Sigmoid colon (tissue), 7 donors: ENCODE results near the gene TMEM43. TPM values are rescaled to one million over a fixed set of nuclear protein-coding genes. Genes with fewer than 3 reads are reported as not detected.

Source experiments
- DNase-seq: peaks from one replicate; pipeline ENCODE4 v3.0.0-alpha.2; 2019
- H3K27ac ChIP-seq, 4 donors: fragments of 200-600 bp; sonication (generic); one replicate each; pipeline ENCODE4 v1.5.1; 2016 to 2019; ENCODE audit warnings: mild to moderate bottlenecking in 1 of 4
- H3K27me3 ChIP-seq, 3 donors: fragments of 200-600 bp; sonication (generic); one replicate each; pipeline ENCODE4 v1.5.1; 2019; ENCODE audit warnings: mild to moderate bottlenecking in 1 of 3
- H3K36me3 ChIP-seq, 4 donors: fragments of 200-600 bp; sonication (generic); one replicate each; pipeline ENCODE4 v1.5.1; 2016 to 2019
- H3K4me1 ChIP-seq, 4 donors: fragments of 200-600 bp; sonication (generic); one replicate each; pipeline ENCODE4 v1.5.1; 2017 to 2019
- H3K4me3 ChIP-seq, 4 donors: fragments of 200-600 bp; sonication (generic); one replicate each; pipeline ENCODE4 v1.5.1; 2017 to 2019; ENCODE audit warnings: mild to moderate bottlenecking in 2 of 4, moderate library complexity in 1 of 4
- H3K9me3 ChIP-seq, 4 donors: fragments of 200-600 bp in 3 of 4; sonication (generic) in 3 of 4; one replicate each; pipeline versions ENCODE4 v1.5.1 to v1.6.1; 2013 to 2019
- EP300 ChIP-seq, 4 donors: sonication (generic); formaldehyde crosslinking; IDR thresholded peaks; one replicate each; pipeline ENCODE4 v1.6.1; 2017; ENCODE audit warnings: antibody characterized with exemption in 4 of 4
- POLR2A ChIP-seq, 2 donors: fragments of 450-650 bp; IDR thresholded peaks; one replicate each; pipeline ENCODE4 v1.6.1; 2016; ENCODE audit warnings: antibody characterized with exemption in 2 of 2, mild to moderate bottlenecking in 2 of 2, moderate library complexity in 2 of 2
- POLR2AphosphoS5 ChIP-seq, 4 donors: sonication (generic); formaldehyde crosslinking; IDR thresholded peaks; one replicate each; pipeline ENCODE4 v1.6.1; 2017; ENCODE audit warnings: antibody characterized with exemption in 4 of 4
- WGBS, 2 donors: extraction: QIAGEN DNeasy Blood & Tissue Kit; methylation state at CpG; one replicate each; pipeline ENCODE4 v1.1.7; 2013; 5-methylcytosine and 5-hydroxymethylcytosine counted together
- intact Hi-C: fragments of 100-400 bp; cut with DNase I; formaldehyde crosslinking; loops from one replicate; pipeline ENCODE4 v1.15.1; 2023
- polyA plus RNA-seq, 3 donors: library from polyadenylated mRNA; stranded (reverse); fragments of 200-250 nt; gene quantifications; one replicate each; pipeline ENCODE4 v1.2.3, GENCODE V29; 2013
- total RNA-seq, 4 donors: library from RNA; depleted of rRNA; stranded (reverse); fragments of >200 nt; gene quantifications; one replicate each; pipeline ENCODE4 v1.1.0, GENCODE V29; 2016
- TF ChIP-seq, protein P1 (sequence below), 4 experiments: fragments of 450-650 bp in 3 of 4; fragments of 200-600 bp in 1 of 4; IDR thresholded peaks; one replicate each; pipeline ENCODE4 v1.5.1; 2016 to 2019; ENCODE audit warnings: antibody characterized with exemption in 4 of 4, mild to moderate bottlenecking in 3 of 4, moderate library complexity in 2 of 4
- donor health status: healthy with polysubstance abuse.
- donor health status: Bipolar disorder and iron deficiency.
- donor health status: healthy.

TMEM43 gene
- total and polyA plus RNA-seq, 7 donors, result 6.0 to 88.3 (median 68.0) TPM

DNA sequence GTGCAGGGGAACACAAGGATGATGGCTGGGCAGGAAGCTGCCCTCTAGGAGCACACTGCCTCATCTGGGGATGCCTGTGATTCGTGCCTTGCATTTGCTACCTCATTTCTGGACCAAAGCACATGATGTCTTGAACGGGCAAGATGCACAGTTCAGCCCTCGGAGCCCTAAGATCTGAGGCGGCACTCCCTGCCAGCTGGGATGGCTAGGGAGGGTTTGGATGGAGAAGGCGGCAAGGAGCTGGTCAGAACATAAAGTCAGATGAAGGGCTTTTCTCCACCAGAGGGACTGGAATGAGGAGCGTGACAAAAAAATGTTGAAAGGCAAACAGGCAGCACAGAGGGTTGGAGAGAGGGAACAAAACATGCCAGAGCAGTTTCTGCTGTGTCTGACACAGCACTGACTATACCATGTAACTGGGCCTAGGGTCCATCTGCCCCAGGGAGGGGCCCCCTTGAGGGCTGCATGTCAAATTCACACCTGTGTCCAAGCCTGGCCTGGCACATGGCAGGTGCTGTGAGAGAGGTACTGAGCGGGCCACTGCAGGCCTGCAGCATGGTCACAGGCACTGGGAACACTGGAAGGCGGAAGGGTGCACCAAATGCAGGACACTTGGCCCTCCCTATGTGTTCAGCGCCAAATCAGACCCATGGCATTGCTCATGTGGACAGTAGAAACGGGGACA is 21.7 kb downstream of the TMEM43 start:
- Histone ChIP-seq H3K27ac (peak overlapping the region; percentile 81 to 92 (median 84)), H3K4me3 (no peak overlapping the region), H3K27me3 (no peaks in the 10 kb centered on the region), H3K36me3 (peaks cover 2 to 70% (median 18%) of the 10 kb centered on the region in 4 donors), H3K4me1 (peaks cover 0 to 47% (median 41%) of the 10 kb centered on the region in 4 donors), H3K9me3 (no peaks in the 10 kb centered on the region)
- TF ChIP-seq POLR2A (IDR thresholded peaks at IDR 0.05), result no peak
- no peak for TF ChIP-seq EP300 (IDR thresholded peaks at IDR 0.05)
- TF ChIP-seq POLR2AphosphoS5 (IDR thresholded peaks at IDR 0.05), result no peak
- TF ChIP-seq, protein P1, sequence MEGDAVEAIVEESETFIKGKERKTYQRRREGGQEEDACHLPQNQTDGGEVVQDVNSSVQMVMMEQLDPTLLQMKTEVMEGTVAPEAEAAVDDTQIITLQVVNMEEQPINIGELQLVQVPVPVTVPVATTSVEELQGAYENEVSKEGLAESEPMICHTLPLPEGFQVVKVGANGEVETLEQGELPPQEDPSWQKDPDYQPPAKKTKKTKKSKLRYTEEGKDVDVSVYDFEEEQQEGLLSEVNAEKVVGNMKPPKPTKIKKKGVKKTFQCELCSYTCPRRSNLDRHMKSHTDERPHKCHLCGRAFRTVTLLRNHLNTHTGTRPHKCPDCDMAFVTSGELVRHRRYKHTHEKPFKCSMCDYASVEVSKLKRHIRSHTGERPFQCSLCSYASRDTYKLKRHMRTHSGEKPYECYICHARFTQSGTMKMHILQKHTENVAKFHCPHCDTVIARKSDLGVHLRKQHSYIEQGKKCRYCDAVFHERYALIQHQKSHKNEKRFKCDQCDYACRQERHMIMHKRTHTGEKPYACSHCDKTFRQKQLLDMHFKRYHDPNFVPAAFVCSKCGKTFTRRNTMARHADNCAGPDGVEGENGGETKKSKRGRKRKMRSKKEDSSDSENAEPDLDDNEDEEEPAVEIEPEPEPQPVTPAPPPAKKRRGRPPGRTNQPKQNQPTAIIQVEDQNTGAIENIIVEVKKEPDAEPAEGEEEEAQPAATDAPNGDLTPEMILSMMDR (IDR thresholded peaks at IDR 0.05), result no peak
- intact Hi-C loops, result loop anchor here (10.0 kb wide), 1 partner anchor 1482 kb away; the partner anchor contains the start of gene RAF1
- DNase-seq, result no peak
- 92 to 93% methylated on average over 10 of the region's 10 CpGs for WGBS, 2 donors

DNA sequence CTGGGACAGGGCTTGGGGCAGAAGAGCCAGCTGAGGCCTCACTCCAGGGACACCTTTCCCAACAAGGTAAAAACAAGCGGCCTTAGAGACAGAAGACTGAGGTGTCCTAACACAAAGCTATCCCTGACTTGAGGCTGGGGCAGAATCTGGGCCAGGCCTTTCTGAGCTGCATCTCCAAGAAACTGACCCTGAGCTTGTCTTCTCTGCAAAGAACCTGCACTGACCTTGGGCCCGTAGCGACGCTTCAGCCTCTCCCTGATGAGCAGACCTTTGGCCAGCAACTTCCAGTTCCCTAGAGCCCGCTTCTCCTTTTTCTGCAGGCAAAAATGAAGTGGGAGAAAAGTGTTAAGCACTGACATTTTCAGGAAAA is 22.2 kb downstream of the TMEM43 start:
- DNase-seq, result no peak
- Histone ChIP-seq H3K9me3 (no peaks in the 10 kb centered on the region), H3K36me3 (peaks cover 2 to 70% (median 15%) of the 10 kb centered on the region in 4 donors), H3K27ac (peak overlapping the region in 3 of 4 donors; percentile 81 to 92 (median 87)), H3K27me3 (no peaks in the 10 kb centered on the region), H3K4me3 (no peak overlapping the region), H3K4me1 (peaks cover 0 to 47% (median 40%) of the 10 kb centered on the region in 4 donors)
- TF ChIP-seq POLR2A (IDR thresholded peaks at IDR 0.05) (no peak), EP300 (IDR thresholded peaks at IDR 0.05) (no peak), POLR2AphosphoS5 (IDR thresholded peaks at IDR 0.05) (no peak)
- TF ChIP-seq, protein P1 (IDR thresholded peaks at IDR 0.05), result no peak
- 83 to 89% methylated on average over 5 of the region's 5 CpGs for WGBS, 2 donors
- intact Hi-C loops, result loop anchor here (10.0 kb wide), 1 partner anchor 1482 kb away; the partner anchor contains the start of gene RAF1

DNA sequence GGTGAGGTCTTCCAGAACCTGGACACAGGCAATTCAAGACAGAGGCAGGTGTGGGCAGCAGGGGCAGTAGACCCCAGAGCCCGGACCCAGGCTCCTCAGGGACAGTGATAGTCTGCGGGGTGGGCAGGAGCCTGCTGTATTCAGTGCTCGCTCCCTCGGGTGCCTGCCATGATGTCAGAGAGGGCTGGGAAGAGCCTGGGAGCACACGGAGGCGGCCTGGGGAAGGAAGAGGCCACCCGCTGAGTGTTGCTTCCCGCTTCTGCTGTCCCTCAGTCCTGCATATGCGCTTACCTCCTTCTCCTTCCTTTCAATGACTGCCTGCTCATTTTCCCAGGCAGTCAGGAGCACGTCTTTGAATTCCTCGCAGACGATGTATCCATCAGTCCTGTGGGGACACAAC is 22.8 kb downstream of the TMEM43 start:
- WGBS, 2 donors, result 92 to 96% methylated on average over 12 of the region's 12 CpGs
- no peak overlapping the region for H3K4me3 ChIP-seq
- H3K27ac ChIP-seq, result peak overlapping the region in 1 of 4 donors; percentile 87
- DNase-seq, result no peak
- peaks cover 0 to 43% (median 40%) of the 10 kb centered on the region in 4 donors for H3K4me1 ChIP-seq
- peaks cover 2 to 70% (median 16%) of the 10 kb centered on the region in 4 donors for H3K36me3 ChIP-seq
- H3K27me3 ChIP-seq, result no peaks in the 10 kb centered on the region
- H3K9me3 ChIP-seq, result no peaks in the 10 kb centered on the region
- TF ChIP-seq, protein P1 (IDR thresholded peaks at IDR 0.05), result no peak
- no peak for TF ChIP-seq POLR2AphosphoS5 (IDR thresholded peaks at IDR 0.05)
- TF ChIP-seq EP300 (IDR thresholded peaks at IDR 0.05), result no peak
- no peak for TF ChIP-seq POLR2A (IDR thresholded peaks at IDR 0.05)
- intact Hi-C loops, result loop anchor here (10.0 kb wide), 1 partner anchor 1483 kb away; the partner anchor contains the start of gene RAF1

DNA sequence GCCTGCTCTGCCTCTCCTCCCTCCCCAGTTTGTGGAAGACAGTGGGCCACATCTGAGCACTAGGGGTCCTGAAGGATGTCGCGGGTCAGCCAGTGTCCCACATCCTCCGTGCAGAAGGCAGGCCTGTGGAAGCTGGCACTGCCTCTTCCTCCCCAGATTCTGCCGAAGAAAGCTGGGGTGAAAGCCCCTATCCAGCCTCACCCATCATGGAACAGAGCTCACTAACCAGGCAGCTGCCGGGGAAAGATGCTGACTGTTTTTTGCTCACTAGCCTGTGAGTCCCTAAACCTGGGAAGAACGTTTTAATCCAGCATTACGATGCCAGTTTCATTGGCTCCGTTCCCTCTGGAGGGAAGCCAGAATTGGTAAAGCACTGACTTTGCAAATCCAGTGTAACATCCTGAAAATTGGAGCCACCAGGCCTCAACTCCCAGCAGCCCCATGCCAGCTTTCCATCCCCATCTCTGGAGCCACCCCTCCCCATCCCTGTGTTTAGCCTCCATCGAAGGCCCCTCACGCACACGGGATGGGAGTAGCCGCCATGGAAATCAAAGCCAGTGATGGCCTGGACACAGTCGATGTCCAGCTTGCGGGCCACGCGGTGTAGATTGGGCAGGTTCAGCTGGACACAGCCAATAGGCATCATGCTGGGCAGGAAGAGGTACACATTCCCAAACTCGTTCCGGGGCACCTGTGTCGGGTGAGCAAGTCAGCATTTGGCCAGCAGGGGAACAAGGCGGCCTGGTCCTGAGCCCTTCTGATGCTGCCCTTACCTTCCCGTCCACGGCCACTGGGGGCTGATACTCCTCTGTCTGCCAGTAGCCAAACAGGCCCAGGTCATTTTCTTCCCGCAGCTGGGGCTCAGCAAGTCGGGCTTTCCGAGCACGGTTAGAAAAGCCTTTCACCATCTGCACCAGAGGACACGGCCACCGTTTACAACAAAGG is 23.5 kb downstream of the TMEM43 start:
- no peaks in the 10 kb centered on the region for H3K27me3 ChIP-seq
- peaks cover 0 to 36% (median 33%) of the 10 kb centered on the region in 4 donors for H3K4me1 ChIP-seq
- no peak overlapping the region for H3K4me3 ChIP-seq
- intact Hi-C loops, result loop anchor here (10.0 kb wide), 1 partner anchor 1484 kb away; the partner anchor contains the start of gene RAF1
- peak overlapping the region in 2 of 4 donors; percentile 6 to 87 for H3K27ac ChIP-seq
- no peaks in the 10 kb centered on the region for H3K9me3 ChIP-seq
- TF ChIP-seq POLR2AphosphoS5 (IDR thresholded peaks at IDR 0.05), result peak in 1 of 4 donors; percentile 1
- TF ChIP-seq, protein P1 (IDR thresholded peaks at IDR 0.05), result no peak
- DNase-seq, result no peak
- 90 to 93% methylated on average over 28 of the region's 28 CpGs for WGBS, 2 donors
- H3K36me3 ChIP-seq, result peaks cover 2 to 75% (median 19%) of the 10 kb centered on the region in 4 donors
